ENCODE results near the gene CCNT2.
"Not testable (repeated sequence)": the region's sequence is repeated elsewhere in the genome, so short reads cannot be mapped to it uniquely, and the experiment has no call there.

DNA sequence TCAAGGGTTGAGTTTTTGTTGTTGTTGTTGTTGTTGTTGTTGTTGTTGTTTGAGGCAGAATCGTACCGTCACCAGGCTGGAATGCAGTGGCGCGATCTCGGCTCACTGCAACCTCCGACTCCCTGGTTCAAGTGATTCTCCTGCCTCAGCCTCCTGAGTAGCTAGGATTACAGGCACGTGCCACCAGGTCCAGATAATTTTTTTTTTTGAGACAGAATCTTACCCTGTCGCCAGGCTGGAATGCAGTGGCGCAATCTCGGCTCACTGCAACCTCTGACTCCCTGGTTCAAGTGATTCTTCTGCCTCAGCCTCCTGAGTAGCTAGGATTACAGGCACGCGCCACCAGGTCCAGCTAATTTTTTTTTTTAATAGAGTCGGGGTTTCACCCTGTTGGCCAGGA lies 14.9 kb upstream of the CCNT2 start:
- TF ChIP-seq EZH2 (IDR thresholded peaks at IDR 0.05; ENCODE audit: insufficient read depth, poor library complexity, severe bottlenecking); EZH2phosphoT487 (IDR thresholded peaks at IDR 0.05; ENCODE audit: insufficient read depth, low read depth): not testable (repeated sequence)
